GM19193 (cell line): ENCODE results near the gene NRBP1.

Experiments
- POLR2A ChIP-seq: IDR thresholded peaks from 4 replicates; pipeline ENCODE4 v1.6.1; 2011; ENCODE audit not compliant: insufficient read depth, insufficient read length; ENCODE audit errors: extremely low read depth

Gene NRBP1

DNA sequence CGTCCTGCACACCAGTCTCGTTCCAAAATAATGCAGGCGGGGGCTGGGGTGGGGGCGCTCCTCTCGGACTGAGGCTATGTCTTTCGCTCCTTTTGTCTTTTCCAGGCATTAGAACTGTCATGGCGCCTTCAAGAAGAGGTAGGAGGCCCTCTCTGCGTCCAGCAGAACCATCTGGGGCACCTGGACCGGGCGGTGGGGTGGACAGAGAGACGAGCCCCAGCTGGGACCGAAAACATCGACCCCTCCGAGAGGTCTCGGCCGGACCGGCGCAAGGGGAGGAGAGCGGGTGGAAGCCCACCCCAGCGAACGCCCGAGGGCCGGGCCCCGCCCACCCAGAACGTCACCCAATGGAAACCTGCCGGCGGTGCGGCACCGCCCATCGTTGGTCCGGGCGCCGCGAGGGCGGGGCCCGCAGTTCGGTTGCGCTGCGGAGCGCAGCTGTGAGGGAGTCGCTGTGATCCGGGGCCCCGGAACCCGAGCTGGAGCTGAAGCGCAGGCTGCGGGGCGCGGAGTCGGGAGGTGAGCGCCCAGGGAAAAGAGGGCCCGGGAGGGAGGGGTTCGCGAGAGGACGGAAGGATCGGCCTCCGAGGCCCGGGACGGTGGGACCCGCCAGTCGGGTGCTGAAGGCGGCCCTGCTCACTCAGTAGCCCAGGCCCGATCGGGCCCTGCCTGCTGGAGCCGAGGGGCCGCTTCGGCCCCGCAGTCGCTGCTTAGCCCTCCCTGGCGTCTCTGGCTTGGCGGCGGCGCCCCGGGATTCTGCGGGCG is at the start of gene NRBP1:
TSS of gene NRBP1 (plus strand) at position 419 of the 765 bp plus-strand sequence. CDS start 4,643 bp downstream, outside the sequence.
- peak; percentile 82 for TF ChIP-seq POLR2A

DNA sequence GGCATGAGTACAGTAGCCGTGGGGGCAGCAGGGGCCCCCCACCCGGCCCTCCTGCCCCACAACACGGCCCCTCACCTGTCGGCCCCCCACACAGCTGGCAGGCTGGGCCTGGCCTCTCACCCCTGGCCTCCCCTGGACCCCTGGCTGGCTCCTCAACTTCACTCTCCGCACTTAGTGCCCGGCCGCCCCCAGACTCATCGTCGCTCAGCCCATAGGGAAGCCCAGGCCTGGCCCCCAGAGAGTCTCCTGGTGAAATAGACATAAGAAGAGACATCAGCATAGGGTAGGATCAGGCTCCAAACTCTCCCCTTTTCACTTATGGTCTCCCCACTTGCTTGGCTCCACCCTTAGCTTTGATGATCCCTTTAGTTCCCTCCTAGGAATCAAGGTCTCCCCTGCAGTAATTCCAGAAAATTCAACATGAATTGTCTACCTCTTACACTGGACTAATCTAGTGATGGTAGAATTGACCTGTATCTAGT is 49.6 kb upstream of the NRBP1 start:
- no peak for TF ChIP-seq POLR2A

DNA sequence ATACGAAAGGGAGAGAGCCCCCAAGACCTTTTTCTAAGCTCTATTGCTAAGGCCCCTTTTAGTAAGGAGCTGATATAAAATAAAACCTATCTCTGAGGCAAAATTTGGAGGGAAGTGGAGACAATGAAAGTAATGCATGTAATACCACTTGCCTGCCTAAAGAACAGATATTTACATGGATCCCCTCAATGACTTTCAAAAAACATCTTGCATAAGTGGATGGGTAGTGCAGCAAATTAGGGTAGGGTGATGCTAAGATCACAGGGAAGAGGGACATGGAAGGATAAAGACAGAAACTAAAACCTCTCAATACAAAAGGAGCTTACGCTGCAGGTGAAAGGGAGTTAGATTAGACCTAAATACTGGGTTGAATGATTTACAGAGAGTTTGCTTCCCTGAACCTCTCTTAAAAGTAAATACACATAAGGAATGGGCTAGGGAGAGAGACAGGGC is 49.0 kb upstream of the NRBP1 start:
- TF ChIP-seq POLR2A: no peak

DNA sequence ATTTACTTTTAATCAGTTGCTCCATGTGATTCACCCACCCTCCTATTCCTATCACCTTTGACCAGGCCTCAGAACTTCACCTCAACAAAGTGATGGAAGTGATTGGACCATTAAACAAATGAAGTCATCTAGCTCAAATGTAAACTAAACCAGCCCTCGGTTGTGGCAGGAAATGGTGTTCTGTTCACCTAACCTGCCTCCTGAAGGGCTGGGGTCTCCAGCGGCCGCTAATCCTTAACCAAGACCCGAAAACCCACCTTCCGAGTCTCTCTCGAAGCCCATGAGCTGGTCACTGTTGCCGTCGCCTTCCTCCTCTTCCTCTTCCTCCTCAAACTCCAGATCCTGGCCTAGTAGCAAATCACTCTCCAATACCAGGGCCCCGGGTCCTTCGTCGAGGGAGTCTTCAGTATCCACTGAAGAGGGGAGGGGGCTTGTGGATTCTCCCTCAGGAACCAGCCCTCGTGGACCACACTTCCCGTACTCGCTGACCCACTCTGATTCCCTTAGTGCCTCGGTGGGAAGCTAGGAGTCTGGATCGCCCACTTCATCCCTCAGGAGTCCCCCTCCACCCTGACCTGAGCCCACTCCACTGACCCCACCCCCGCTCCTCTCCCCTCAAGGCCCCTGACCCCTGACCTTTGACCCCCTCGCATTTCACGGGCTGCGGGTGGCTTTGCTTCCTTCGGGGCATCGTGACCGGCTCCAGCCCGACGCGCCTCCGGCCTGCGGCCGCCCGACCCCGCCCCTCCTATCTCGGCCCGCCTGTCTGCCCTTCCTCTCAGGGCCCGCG is 48.4 kb upstream of the NRBP1 start:
- no peak for TF ChIP-seq POLR2A

DNA sequence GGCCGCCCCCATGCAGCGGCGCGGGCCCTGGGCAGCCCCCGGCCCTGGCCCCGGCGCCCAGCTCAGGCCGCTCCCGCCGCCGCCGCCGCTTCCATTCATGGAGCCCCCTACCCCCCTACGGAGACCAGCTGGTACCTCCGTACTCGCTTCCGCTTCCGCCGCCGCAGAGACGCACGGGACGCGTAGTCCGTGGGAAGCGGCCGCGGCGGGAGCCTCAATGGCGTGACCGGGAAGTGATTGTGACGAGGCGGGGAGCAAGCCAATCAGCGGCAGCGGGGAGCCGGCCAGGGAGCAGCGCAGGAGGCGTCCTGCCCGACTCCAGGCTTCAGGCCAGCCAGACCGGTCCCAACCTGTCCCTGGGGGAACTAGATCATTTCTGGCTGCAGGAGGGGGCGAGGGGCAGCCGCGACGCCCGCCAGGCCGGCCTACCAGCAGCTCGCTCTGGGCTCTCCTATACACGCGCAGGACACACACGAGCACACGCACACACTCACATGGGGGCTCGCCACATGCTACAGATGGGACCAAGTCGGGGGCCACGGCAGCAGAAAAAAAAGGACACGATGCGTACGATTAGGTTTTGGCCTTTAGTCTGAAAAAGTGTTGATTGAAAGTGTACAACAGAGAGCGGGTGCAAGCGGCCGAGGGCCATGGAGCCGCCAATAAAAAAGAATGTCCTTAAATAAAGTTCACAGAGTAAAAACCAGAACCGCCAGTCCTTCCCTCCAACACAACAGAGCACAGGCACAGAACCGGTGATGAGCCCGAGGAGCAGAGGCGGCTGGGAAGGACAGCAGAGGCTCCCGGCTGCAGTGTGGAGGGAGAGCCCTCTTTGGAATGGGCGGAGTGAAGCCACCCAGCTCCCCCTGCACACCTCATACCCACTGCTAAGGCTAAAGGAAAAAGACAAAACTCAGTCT is 47.5 kb upstream of the NRBP1 start, which contains the start of gene ZNF513:
TSS of gene ZNF513 (minus strand) at position 109 of the 920 bp plus-strand sequence. CDS start 208 bp downstream, outside the sequence.
- peak; percentile 80 for TF ChIP-seq POLR2A

DNA sequence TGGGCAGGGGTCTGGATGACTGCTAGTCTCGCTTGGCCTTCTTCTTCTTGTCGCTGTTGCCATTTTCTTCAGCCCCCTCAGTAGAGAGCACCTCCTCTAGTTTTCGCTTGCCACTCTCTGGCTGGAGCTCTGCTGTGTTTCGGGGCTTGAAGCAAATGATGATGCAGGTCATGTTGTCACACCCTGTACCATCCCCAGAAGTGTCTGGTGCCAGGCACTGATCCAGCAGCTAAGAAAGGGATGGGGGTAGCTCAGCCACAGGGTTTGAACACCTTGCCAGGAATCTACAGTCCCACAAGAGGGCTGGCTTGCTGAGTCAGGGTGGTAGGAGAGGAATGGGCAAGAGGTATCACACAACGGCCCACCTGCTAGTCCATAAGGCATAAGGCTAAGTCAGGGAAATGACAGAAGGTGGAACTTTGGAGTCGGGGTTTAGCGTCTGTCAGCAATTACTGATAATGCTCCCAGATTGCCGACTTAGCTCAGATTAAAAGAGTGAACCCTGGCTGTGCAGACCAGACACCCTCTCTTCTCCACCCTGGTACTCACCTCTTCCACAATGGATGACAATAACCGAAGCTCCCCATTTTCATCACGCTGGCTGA is 46.8 kb upstream of the NRBP1 start:
- TF ChIP-seq POLR2A: no peak

DNA sequence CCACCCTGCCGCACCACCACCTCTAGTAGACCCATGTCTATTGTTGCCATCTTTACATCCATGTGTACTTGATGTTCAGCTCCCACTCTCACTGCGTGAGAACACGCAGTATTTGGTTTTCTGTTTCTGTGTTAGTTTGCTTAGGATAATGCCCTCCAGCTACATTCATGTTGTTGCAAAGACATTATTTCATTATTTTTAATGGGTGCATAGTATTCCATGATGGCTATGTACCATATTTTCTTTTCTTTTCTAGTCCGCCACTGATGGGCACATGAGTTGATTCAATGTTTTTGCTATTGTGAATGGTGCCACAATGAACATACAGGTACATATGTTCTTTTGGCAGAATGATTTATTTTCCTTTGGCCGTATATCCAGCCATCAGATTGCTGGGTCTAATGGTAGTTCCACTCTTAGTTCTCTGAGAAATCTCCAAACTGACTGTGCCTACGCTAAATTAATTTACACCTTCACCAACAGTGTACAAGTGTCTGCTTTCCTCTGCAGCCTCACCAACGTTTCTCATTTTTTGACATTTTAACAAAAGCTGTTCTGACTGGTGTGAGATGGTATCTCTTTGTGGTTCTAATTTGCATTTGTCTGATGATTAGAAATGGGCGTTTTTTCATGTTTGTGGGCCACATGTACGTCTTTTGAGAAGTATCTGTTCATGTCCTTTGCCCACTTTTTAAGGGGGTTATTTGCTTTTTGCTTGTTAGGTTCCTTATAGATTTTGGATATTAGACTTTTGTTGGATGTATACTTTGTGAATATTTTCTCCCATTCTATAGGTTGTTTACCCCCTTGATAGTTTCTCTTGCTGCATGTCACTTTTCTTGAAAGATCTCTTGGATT is 37.4 kb upstream of the NRBP1 start:
- no peak for TF ChIP-seq POLR2A

DNA sequence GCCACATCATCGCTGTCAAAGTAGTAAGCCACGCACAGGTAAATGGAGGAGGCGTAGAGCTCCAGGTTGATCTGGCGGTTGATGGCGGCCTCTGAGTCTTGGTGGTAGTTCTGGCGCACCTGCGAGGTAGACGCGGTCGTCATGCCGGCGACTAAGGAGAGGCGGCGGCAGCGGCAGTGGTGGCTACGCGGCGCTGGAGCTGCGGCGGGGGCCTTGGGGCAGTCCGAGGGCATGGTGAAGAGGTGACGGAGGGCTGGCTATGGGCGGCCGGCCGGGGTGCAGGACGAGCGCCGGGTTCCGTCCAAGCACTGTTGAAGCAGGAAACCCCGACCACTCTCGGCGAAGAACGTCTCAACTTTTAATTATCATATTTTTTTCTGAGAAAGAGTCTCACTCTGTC is 35.2 kb upstream of the NRBP1 start:
- TF ChIP-seq POLR2A: no peak

DNA sequence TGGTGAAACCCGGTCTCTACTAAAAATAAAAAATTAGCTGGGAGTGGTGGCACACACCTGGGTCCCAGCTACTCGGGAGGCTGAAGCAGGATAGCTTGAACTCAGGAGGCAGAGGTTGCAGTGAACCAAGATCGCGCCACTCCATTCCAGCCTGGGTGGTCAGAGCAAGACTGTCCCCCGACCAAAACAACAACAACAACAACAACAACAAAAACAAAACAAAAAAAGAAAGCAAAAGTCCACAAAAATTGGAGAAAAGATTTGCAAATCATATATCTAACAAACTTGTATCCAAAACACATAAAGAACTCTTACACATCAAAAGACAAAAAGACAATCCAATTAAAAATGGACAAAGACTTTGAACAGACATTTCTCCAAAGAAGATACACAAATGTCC is 29.5 kb upstream of the NRBP1 start:
- no peak for TF ChIP-seq POLR2A

DNA sequence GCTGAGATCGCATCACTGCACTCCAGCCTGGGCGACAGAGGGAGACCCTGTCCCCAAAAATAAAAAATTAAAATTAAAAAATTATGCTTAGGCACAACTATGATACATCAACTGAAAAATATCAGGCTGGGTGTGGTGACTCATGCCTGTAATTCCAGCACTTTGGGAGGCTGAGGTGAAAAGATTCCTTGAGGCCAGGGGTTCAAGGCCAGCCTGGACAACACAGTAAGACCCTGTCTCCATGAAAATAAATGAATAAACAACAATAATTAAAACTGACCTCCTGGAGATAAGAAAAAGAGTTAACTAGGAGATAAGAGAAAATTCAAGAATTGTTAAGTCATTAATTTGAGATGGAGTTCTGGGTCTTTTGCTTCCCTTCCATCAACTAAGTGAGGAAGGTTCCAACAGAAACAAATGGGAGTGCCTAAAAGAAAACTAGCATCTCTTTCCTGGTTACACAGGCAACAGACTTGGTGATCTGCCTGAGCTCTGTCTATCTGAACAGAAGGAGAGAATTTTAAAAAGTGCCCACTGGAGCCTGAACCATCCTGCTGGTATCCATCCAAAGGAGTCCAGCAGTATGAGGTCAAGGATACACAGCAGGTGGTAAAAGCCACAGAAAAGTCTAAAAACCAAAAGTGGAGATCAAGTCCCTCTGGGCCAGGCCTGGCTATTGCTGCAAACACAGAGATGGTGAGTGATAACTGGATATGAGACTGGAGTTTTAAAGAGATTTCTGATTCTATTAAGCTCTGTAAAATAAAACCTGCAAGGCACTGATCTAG is 27.9 kb upstream of the NRBP1 start:
- no peak for TF ChIP-seq POLR2A

DNA sequence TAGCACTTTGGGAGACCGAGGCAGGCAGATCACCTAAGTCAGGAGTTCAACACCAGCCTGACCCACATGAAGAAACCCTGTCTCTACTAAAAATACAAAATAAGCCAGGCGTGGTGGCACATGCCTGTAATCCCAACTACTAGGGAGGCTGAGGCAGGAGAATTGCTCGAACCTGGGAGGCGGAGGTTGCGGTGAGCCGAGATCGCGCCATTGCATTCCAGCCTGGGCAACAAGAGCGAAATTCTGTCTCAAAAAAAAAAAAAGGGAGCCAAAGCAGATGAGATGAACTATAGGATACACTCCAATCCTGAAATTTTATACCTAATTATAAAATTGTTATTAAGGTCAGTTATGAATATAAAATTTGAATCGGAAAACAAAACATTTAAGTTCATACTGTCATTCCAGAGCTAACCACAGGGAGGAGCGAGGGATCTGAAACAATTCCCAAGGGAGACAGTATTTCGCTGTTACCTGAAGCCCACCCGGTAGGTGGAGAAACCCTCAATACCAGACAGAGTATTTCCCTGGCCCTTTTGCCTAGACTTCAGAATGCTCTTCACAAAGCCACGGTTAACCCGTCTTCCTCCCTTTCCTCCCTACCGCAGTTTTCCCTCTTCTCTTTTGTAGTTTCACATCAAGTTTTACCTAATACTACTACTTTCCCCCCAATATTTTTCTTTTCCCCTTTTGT is 20.5 kb upstream of the NRBP1 start:
- TF ChIP-seq POLR2A: no peak

DNA sequence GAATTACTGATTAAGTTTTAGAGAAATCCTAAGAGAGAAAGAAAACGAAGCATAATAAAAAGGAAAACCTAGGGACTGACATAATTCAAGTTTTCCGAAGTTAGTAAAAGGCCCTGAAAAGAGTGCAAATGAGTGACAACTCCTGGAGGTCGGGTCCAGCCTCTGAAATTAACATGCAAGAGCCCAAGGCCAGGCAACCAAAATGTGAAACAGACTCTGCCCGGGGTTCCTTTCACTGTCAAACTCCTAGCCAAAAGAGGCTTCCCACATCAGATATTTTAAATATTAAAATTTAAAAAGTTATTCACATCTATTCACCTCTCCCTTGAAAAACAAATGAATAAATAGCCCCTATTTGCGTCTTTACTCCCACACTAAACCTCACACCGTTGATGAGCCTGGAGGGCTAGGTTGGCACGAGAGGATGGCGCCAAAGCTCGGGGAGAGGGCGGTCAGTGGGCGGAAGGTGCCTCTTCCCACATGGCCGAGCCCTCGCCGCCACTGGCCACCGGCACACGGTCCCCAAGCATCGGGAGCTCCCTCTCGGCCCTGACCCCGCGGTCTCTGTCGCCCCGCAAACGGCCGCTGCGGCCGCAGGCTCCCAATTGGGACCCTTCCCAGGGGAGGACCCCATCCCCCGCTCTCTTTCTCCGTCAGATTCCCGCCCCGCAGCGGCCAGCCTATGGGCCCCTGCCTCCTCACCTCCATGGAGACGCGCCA is 19.7 kb upstream of the NRBP1 start:
- no peak for TF ChIP-seq POLR2A
